Gastrocnemius medialis (tissue), 4 donors: ENCODE results near the gene TSNAXIP1.

Source experiments
- CTCF ChIP-seq, 5 experiments: fragments of 450-650 bp in 3 of 5; fragments of 200-600 bp in 2 of 5; sonication (generic) in 2 of 5; IDR thresholded peaks in 4 of 5; conservative IDR thresholded peaks in 1 of 5; 1 replicate in 4 of 5; 2 replicates in 1 of 5; pipeline ENCODE4 v1.5.1; 2016 to 2019; ENCODE audit warnings: antibody characterized with exemption in 5 of 5, mild to moderate bottlenecking in 3 of 5, moderate library complexity in 3 of 5
- POLR2A ChIP-seq, 2 donors: fragments of 450-650 bp; IDR thresholded peaks; one replicate each; pipeline ENCODE4 v1.6.1; 2017; ENCODE audit warnings: antibody characterized with exemption in 2 of 2, mild to moderate bottlenecking in 2 of 2, moderate library complexity in 2 of 2

DNA sequence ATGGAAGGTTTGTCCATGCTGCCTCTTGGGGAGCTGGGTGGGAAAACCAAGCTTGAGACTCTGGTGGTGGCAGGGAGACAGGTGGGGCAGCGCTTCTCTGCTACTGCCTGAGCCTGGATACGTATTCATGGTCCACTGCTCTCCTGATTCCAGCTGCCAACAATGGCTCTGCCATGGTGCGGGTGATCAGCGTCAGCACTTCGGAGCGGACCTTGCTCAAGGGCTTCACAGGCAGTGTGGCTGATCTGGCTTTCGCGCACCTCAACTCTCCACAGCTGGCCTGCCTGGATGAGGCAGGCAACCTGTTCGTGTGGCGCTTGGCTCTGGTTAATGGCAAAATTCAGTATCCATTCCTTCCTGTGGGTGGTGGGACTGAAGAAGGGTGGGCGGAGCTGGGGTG is 70.4 kb downstream of the TSNAXIP1 start:
- no peak for TF ChIP-seq CTCF (IDR thresholded peaks at IDR 0.05 in 4 of 5, conservative IDR thresholded peaks at IDR 0.05 in 1 of 5)
- no peak for TF ChIP-seq POLR2A (IDR thresholded peaks at IDR 0.05)
